GM10266 (cell line): ENCODE data around the gene TBX1.
"Not testable (repeated sequence)": the region's sequence is repeated elsewhere in the genome, so short reads cannot be mapped to it uniquely, and the experiment has no call there.

Source experiments
- DNase-seq: peaks from one replicate; pipeline ENCODE4 v3.0.0; 2012; ENCODE audit errors: extremely low spot score
- CTCF ChIP-seq: IDR thresholded peaks from 2 replicates; pipeline ENCODE4 v1.5.1; 2012; ENCODE audit warnings: mild to moderate bottlenecking, low read depth; ENCODE audit not compliant: control insufficient read depth, insufficient read depth; ENCODE audit errors: missing control alignments

The TBX1 gene

GRCh38 chr22:19723983-19724827, 36.4 kb upstream of the TBX1 start:
- DNase-seq: no peak
- peak; percentile 46 for TF ChIP-seq CTCF

- no peak for DNase-seq
- TF ChIP-seq CTCF: no peak
Measured at GRCh38 chr22:19724927-19725661, 35.5 kb upstream of the TBX1 start.

GRCh38 chr22:19726064-19726788, 34.4 kb upstream of the TBX1 start:
- not testable (repeated sequence) for DNase-seq

GRCh38 chr22:19727310-19728150, 33.0 kb upstream of the TBX1 start:
- no peak for DNase-seq
- TF ChIP-seq CTCF: no peak

- DNase-seq: no peak
- no peak for TF ChIP-seq CTCF
Measured at GRCh38 chr22:19728271-19728670, 32.3 kb upstream of the TBX1 start.

GRCh38 chr22:19728836-19729235, 31.7 kb upstream of the TBX1 start:
- no peak for TF ChIP-seq CTCF
- DNase-seq: no peak

- no peak for TF ChIP-seq CTCF
- no peak for DNase-seq
Measured at GRCh38 chr22:19729507-19729906, 31.1 kb upstream of the TBX1 start.
